Colonic mucosa (tissue), 4 donors: ENCODE results near the gene GPC6. TPM values are rescaled to one million over a fixed set of nuclear protein-coding genes. Genes with fewer than 3 reads are reported as not detected.

Experiments
- DNase-seq: peaks from one replicate; pipeline ENCODE4 v3.0.0-alpha.2; 2020
- H3K27ac ChIP-seq: fragments of 200-600 bp; one replicate; pipeline ENCODE4 v1.8.0; 2021
- H3K27me3 ChIP-seq: fragments of 200-600 bp; one replicate; pipeline ENCODE4 v1.8.0; 2021
- H3K36me3 ChIP-seq: fragments of 200-600 bp; one replicate; pipeline ENCODE4 v1.8.0; 2021
- H3K4me1 ChIP-seq: fragments of 200-600 bp; one replicate; pipeline ENCODE4 v1.8.0; 2021; ENCODE audit warnings: mild to moderate bottlenecking
- H3K4me3 ChIP-seq: fragments of 200-600 bp; one replicate; pipeline ENCODE4 v1.8.0; 2021
- H3K9ac ChIP-seq, 2 donors: one replicate each; pipeline ENCODE4 v1.7.0; 2013; ENCODE audit warnings: control low read depth in 2 of 2, low read depth in 2 of 2, low read length in 2 of 2
- H3K9me3 ChIP-seq: fragments of 200-600 bp; one replicate; pipeline ENCODE4 v1.8.0; 2021
- intact Hi-C: fragments of 100-400 bp; cut with DNase I; formaldehyde crosslinking; loops from one replicate; pipeline ENCODE4 v1.14.1; 2022
- total RNA-seq, 2 donors: library from RNA; stranded (reverse); fragmentation: NEBNext Ultra II Directional in 1 of 2; extraction: Animal tissue kit (Norgen Biotek cat#: 25700) in 1 of 2; gene quantifications; one replicate each; pipeline ENCODE4 v1.2.1, GENCODE V29; 2021
- TF ChIP-seq, protein P1 (sequence below): fragments of 200-600 bp; IDR thresholded peaks from one replicate; pipeline ENCODE4 v1.8.0; 2022; ENCODE audit warnings: antibody characterized with exemption, mild to moderate bottlenecking
- donor health status: healthy.
- donor health status: DM: no; HTN: no; CAD: no.
- donor health status: DM: no; HTN: no; CAD: no.

Gene GPC6
- total RNA-seq, 2 donors from 2014 or later = 2.3 to 4.0 TPM

DNA sequence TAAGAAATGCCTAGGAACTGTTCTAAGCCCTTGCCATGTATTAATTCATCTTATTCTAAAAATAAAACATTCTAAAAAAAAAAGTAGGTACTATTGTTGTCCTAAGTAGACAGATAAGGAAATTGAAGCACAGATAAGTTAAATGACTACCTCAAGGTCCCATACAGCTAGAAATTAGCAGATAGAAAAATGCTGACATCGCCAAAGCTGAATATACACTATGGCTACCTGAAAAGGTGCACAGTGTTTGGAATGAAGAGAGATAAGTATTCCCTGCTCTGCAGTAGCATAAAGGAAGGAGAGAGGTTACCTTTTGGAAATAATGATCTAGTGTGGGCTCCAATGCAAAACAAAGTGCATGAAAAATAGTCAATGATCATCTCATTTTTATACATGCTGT, 1187.5 kb downstream of the GPC6 start:
- no peaks in the 10 kb centered on the region for H3K9me3 ChIP-seq
- no peak overlapping the region for H3K4me3 ChIP-seq
- intact Hi-C loops = no loop called here
- H3K4me1 ChIP-seq = no peaks in the 10 kb centered on the region
- H3K27me3 ChIP-seq = no peaks in the 10 kb centered on the region
- no peaks in the 10 kb centered on the region for H3K36me3 ChIP-seq
- TF ChIP-seq, protein P1, sequence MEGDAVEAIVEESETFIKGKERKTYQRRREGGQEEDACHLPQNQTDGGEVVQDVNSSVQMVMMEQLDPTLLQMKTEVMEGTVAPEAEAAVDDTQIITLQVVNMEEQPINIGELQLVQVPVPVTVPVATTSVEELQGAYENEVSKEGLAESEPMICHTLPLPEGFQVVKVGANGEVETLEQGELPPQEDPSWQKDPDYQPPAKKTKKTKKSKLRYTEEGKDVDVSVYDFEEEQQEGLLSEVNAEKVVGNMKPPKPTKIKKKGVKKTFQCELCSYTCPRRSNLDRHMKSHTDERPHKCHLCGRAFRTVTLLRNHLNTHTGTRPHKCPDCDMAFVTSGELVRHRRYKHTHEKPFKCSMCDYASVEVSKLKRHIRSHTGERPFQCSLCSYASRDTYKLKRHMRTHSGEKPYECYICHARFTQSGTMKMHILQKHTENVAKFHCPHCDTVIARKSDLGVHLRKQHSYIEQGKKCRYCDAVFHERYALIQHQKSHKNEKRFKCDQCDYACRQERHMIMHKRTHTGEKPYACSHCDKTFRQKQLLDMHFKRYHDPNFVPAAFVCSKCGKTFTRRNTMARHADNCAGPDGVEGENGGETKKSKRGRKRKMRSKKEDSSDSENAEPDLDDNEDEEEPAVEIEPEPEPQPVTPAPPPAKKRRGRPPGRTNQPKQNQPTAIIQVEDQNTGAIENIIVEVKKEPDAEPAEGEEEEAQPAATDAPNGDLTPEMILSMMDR = no peak
- no peak overlapping the region for H3K27ac ChIP-seq
- no peak overlapping the region for H3K9ac ChIP-seq
- DNase-seq = no peak

DNA sequence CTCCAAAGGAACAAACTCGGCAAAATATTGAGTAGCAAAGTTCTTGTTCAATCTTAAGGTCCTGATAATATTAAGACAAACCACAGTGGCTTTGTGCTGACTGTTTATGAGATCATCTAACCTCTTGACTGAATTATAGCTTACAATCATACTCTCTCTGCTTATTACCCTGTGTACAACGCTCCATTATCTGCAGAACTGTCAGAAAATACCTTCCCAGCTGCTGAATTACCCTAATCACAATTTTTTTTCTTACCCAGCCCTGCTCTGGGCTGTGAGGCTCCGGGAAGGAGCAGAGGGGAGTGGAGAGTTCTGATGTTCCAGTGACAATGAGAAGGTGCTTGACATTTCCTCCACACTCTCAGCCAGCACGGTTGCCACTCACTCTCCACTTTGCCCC, 1188.1 kb downstream of the GPC6 start:
- Histone ChIP-seq H3K4me3 (no peak overlapping the region), H3K9me3 (no peaks in the 10 kb centered on the region), H3K9ac (no peak overlapping the region), H3K36me3 (no peaks in the 10 kb centered on the region), H3K27ac (no peak overlapping the region), H3K27me3 (no peaks in the 10 kb centered on the region), H3K4me1 (no peaks in the 10 kb centered on the region)
- intact Hi-C loops = no loop called here
- TF ChIP-seq, protein P1 = no peak
- no peak for DNase-seq

DNA sequence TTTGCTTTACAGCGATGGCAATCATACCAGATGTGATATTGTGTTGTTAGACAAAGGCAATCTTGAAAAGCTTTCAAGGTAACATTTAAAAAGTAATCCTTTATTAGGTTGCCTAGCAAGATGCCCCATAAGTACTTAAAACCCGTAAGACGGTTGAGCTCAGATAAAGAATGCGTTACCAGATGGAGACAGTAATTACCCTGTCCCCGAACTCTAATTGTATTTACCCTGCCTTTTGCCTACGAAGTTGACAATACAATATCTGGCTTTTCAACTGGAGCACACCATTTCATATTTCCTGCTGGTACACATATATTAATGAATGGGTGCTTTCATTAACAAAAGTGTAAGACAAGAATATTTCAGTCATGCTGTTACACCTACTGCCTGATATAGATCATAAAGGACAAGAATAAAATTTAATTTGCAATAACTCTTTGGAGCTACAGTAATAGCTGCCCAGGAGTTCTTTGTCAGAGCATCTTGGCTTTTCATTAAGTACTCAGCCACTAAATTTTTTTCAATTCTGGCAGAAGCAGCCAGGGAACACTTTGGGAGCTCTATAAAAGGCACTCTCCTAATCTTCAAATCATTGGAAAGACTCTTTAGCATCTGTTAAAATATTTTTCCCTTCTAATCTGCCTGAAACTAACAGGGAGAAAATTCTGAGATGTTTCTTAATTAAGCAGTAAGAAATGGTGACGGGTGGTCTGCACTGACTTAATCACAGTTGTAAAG, 1189.1 kb downstream of the GPC6 start:
- Histone ChIP-seq H3K9ac (no peak overlapping the region), H3K27me3 (no peaks in the 10 kb centered on the region), H3K27ac (no peak overlapping the region), H3K9me3 (no peaks in the 10 kb centered on the region), H3K4me1 (no peaks in the 10 kb centered on the region), H3K4me3 (no peak overlapping the region), H3K36me3 (no peaks in the 10 kb centered on the region)
- intact Hi-C loops = no loop called here
- TF ChIP-seq, protein P1 = no peak
- no peak for DNase-seq

DNA sequence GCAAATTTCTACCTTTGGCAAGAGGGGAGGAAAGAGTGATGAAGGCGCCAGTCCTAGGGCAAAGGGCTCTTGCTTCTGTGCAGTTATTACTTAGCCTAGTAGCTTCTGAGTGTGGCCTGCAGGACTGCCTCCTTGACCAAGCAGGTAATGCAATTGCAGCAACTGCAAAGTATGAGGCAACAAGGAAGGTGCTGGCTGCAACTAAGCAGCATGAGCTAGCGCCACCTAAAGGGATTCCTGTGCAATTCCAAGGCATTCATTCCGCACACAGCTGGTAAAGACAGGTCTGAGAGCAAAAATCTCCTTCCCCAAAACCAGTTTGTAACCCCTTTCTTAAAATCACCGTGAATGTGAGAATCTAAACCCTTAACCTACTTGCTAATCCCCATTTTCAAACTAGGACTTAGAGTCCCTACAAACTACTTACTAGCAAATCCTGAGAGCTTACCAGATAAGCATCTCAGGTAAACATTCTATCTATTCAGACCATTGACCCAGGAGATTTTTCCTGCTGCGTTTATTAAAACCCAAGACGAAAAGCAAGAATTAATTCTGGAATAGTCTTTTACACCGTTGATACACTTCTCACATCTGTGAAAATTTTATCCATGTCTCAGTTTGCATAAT, 1190.0 kb downstream of the GPC6 start:
- Histone ChIP-seq H3K27me3 (no peaks in the 10 kb centered on the region), H3K9me3 (no peaks in the 10 kb centered on the region), H3K4me3 (no peak overlapping the region), H3K9ac (no peak overlapping the region), H3K4me1 (no peaks in the 10 kb centered on the region), H3K36me3 (no peaks in the 10 kb centered on the region), H3K27ac (no peak overlapping the region)
- TF ChIP-seq, protein P1 = peak; percentile 40
- intact Hi-C loops = no loop called here
- no peak for DNase-seq

DNA sequence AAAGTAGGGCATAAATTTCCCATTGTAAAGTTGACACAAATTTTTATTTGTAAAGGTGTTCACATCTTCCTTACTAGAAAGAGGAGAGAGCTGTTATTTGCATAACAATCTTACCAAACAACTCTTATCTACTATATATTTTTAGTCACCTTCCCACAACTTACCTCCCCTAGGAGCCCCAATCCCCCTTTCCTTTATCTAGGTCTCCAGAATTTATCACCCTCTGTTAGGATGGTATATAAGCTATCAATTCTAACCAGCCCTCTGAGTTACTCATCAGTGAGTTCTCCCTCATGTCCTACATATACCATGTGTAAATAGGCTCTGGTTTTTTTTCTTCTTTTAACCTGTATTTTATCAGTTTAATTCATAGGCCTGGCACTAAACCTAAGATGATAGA, 1190.7 kb downstream of the GPC6 start:
- no peak for DNase-seq
- no peak overlapping the region for H3K27ac ChIP-seq
- intact Hi-C loops = no loop called here

More for the DNA sequence above, 1190.7 kb downstream of the GPC6 start:
- H3K36me3 ChIP-seq = no peaks in the 10 kb centered on the region
- H3K9me3 ChIP-seq = no peaks in the 10 kb centered on the region
- H3K27me3 ChIP-seq = no peaks in the 10 kb centered on the region
- TF ChIP-seq, protein P1 = no peak
- no peaks in the 10 kb centered on the region for H3K4me1 ChIP-seq
- H3K9ac ChIP-seq = no peak overlapping the region
- H3K4me3 ChIP-seq = no peak overlapping the region
